DMS114 treated with DMSO at 0.1 percent for 48 hours (cell line): ENCODE measurements around the gene CTAG1B.
"Not testable (repeated sequence)": the region's sequence is repeated elsewhere in the genome, so short reads cannot be mapped to it uniquely, and the experiment has no call there.

Experiments used
- DNase-seq: peaks from one replicate; lab custom pipeline; 2025; ENCODE audit not compliant: unreplicated experiment; lab: John Stamatoyannopoulos, UW

Gene CTAG1B

DNA sequence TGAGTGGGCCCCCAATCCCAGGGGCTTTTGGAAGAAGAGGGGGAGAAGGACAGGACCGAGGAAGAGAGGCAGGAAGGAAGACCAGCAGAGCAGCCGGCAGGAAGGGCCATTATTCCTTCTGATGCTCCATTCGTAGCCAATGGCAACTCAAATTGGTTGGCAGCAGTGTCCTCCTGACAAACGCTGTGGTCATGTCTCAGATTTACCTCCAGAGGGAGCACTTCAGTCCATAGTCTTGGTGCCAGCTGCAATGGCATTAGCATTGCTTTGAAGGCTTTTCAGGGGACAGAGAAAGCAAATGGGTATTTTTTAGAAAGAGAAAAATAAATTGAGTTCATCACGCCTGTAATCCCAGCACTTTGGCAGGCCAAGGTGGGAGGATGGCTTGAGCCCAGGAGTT lies 9.9 kb upstream of the CTAG1B start:
- not testable (repeated sequence) for DNase-seq

- not testable (repeated sequence) for DNase-seq
Measured at GRCh38 chrX:154620767-154621414, 1.8 kb upstream of the CTAG1B start.

GRCh38 chrX:154613586-154613985 lies 5.5 kb downstream of the CTAG1B start:
- DNase-seq = not testable (repeated sequence)

- DNase-seq = not testable (repeated sequence)
Measured at GRCh38 chrX:154611146-154611545, 7.9 kb downstream of the CTAG1B start.

- not testable (repeated sequence) for DNase-seq
Measured at GRCh38 chrX:154608823-154609222, 10.3 kb downstream of the CTAG1B start.

DNA sequence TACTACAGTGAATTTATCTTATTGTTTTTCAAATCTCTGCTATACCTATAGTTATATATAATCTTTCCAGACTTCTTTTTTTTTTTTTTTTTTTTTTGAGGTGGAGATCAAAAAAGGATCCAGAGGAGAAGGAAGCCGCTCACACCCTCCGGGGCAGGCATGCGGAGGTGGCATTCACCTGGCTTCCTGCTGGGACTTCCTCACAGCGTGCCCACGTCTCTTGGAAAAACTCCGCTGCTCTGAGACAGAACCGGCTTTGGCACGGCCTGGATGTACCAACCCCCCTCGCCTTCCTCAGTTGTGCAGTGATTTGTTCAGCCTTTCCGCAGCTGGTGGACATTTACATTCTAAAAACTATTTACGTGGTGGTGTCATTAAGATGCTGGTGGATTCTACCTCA lies 11.1 kb downstream of the CTAG1B start:
- not testable (repeated sequence) for DNase-seq

- no peak for DNase-seq
Measured at GRCh38 chrX:154607370-154607769, 11.7 kb downstream of the CTAG1B start.

DNA sequence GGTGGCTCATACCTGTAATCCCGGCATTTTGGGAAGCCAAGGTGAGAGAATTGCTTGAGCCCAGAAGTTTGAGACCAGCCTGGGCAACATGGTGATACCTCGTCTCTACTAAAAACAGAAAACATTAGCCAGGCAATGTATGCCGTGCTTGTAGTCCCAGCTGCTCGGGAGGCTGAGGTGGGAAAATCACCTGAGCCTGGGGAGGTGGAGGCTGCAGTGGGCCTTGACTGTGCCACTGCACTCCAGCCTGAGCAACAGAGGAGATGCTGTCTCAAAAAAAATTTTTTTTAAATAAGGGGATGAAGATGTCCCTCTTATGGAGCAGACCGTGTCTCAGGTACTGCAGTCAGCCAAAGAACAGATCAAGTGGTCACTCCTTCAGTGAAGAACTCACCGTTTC lies 13.5 kb downstream of the CTAG1B start:
- no peak for DNase-seq

DNA sequence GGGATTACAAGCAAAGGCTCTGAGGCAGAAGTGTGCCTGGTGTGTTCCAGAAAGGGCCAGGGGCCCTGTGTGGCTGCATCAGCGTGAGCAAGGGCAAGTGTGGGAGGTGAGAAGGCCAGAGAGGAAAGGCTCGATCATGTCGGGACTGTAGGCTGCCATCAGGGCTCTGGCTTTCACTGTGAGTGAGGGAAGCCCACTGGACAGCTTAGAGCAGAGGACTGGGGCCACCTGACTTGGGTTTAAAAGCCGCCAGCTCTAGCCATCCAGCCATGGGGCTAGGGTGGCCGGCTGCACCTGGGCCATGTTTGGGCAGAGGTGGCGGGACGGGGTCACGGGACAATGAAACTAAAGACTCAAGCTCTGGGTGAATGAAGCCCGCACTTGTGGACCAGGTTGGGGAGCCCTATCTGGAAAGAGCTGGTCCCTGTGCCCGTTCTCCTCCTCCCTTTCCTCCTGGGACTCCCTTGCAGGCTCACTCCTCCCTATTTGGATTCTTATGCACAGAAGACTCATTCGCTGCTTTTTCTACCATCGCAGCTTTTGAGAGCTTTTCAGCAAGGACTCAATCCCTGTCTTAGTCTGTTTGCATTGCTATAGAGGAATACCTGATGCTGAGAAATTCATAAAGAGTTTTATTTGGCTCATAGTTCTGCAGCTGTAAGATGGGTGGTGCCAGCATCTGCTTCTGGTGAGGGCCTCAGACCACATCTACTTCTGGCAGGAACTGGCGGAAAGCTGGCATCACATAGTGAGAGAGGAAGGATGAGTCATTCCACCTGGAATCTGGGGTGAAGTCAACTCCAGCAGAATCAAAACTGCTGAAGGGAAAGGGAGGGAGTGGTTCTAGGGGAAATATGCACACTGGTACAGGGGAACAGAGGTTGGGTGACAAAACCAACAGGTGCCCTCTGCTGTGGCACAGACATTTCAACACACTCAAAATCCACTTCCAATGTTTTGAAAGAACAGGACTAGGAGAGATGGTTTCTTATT lies 15.3 kb downstream of the CTAG1B start:
- no peak for DNase-seq

DNA sequence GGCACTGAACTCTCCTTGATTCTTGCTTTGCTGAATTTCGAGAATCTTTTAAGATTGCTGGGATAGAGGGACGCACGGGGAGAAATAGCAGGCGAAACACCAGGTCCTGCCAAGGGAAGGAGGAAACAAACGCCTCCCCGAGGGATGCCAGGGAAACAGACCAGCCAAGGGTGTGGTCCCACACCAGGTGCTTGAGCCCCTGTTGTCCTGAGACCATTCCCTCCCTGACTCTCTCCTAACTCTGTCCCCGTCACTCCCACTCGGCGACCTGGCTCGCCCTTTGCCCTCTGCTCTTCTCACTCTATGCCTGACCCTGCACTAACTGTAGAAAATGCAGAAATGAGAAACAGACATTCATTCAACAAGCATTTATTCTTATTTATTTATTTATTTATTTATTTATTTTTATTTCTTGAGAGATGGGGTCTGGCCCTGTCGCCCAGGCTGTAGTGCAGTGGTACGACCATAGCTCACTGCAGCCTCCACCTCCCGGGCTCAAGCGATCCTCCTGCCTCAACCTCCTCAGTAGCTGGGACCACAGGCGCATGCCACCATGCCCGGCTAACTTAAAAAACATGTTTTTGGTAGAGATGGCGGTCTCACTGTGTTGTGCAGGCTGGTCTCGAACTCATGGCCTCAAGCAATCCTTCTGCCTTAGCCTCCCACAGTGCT lies 16.2 kb downstream of the CTAG1B start:
- DNase-seq = no peak

GRCh38 chrX:154602226-154602625 lies 16.9 kb downstream of the CTAG1B start:
- no peak for DNase-seq

DNA sequence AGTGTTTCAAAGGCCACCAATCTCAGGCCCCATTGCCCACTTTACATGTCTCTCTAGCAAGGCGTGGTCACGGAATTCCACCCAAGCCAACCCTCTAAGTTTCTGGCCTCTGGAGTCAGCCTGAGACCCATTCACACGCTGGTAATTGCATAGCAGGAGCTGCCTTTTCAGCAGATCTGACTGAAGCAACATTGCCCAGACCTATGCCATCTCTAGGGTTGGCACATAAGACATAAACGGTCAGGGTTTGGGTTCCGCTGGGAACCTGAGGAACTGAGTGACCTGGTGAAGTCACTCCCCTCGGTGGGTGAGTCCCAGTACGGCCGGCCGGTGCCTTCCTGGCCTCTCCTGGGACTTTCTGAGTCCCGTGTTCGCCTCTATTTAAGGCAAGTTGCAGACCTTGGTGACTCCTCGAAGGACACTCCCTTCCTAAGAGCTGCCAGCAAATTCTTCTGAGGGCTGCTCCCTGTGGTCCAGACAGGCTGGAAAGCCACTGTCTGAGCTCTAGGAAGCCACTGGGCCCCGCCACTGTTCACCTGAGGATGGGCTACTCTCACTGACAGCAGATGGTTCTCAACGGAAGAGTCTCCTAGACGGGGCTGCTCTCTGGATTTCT lies 18.2 kb downstream of the CTAG1B start:
- DNase-seq = no peak

GRCh38 chrX:154599531-154599930 lies 19.6 kb downstream of the CTAG1B start:
- no peak for DNase-seq

DNA sequence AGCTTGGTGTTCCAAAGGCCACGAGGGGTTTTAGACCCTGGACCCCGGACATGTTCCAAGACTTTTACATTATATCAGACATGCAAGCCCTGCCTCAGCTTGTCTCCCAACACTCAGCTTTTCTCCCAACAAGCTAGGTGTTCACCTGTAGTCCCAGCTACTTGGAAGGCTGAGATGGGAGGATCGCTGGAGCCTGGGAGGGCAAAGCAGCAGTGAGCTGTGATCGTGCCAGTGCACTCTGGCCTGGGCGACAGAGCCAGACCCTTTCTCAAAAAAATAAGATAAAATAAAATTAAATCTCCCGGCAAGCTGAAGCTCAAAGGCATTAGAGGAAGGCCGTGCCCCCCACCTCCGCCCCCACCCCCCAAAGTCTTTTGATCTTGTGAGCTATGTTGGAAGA lies 20.4 kb downstream of the CTAG1B start:
- DNase-seq = no peak

GRCh38 chrX:154597221-154597620 lies 21.9 kb downstream of the CTAG1B start:
- DNase-seq = no peak

DNA sequence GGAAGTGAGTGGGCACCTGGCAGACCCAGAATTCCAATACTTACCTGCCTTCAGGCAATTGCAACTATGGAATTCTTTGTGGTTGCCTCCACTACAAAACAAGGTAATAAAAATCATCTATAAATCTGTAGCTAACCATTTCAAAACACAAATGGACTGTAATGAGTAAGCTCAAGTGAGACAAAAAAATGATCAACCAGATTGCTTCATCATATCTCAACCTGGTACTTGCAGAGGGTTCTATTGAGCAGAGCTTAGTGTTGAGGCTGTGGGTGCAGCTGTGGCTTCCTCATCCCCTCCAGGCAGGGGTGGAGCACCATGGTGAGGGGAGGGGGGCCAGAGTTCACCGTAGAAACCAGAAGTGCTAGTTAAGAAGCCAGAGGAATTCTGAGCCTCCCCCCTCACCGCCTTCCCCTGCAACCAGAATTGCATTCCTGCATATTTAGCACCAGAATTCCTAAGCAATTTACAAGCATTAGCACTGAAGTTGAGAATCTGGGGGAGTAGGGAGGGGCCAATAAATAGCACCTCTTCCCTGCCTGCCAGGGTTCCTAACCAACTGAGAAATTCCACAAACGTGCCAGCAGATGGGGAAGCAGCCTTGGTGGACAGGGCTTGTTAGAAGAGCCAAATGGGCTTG lies 22.7 kb downstream of the CTAG1B start:
- no peak for DNase-seq

DNA sequence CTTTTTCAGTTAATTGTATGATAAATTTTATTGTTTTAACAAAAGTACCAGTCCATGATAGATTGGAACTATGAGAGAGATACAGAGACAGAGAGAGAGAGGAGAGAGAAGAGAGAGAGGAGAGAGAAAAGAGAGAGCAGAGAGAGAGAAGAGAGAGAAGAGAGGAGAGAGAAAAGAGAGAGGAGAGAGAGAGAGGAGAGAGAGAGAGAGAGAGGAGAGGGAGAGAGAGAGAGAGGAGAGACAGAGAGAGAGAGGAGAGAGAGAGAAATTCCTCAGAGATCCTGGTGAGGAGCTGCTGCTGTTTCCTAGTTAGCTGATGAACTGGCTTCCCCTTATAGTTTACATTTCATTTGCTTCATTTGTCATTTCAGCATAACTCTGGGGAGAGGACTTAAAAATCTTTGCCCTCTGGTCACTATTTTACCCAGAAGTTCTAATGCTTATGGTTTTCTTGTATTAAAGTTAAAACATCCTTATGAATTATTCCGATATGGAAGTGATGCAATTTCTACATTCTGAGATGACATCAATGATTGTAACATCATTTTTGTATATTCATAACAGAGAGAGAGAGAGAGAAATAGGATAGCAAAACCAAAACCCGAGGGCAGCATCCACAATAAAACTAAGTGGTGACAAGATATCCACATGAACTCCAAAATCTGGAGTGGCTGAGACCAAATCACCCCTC lies 23.4 kb downstream of the CTAG1B start:
- no peak for DNase-seq

DNA sequence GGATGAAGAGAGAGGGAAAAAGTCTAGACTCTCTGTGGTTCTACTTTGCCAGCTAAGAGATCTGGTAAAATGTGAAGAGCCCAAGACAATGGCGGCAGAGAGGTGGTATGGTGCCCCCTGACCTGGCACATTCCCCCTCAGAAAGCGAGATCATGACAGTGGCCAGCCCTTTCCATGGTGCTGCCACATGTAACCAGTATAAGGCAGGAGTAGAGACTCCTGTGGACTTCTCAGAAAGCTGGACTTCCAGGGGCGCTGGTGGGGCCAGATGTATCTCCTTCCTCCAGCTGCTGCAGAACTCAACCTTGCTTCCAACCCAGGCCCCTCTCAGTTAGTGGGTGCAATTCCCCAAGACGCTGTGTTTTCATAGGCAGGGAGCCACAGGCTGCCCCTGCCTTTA lies 24.6 kb downstream of the CTAG1B start:
- DNase-seq = no peak

- no peak for DNase-seq
Measured at GRCh38 chrX:154593201-154593600, 25.9 kb downstream of the CTAG1B start.

- DNase-seq = no peak
Measured at GRCh38 chrX:154592505-154592904, 26.6 kb downstream of the CTAG1B start.
